ENCODE data around the gene PLEKHN1.
"Not testable (repeated sequence)": the region's sequence is repeated elsewhere in the genome, so short reads cannot be mapped to it uniquely, and the experiment has no call there.

PLEKHN1 gene

GRCh38 chr1:1014799-1015681, 48.8 kb downstream of the PLEKHN1 start:
- Histone ChIP-seq H3K36me3 (ENCODE audit: control insufficient read depth, insufficient read depth, low read length) (no peaks in the 10 kb centered on the region), H3K4me1 (ENCODE audit: control insufficient read depth, insufficient read depth, low read length) (no peaks in the 10 kb centered on the region), H3K4me3 (ENCODE audit: low read length) (no peak overlapping the region), H3K27me3 (ENCODE audit: control insufficient read depth, insufficient read depth, low read length) (no peaks in the 10 kb centered on the region), H3K9ac (ENCODE audit: low read length) (no peak overlapping the region), H3K27ac (ENCODE audit: low read depth, low read length) (no peak overlapping the region)

- H3K27me3 ChIP-seq (ENCODE audit: control insufficient read depth, insufficient read depth, low read length); H3K27ac ChIP-seq (ENCODE audit: low read depth, low read length); H3K4me3 ChIP-seq (ENCODE audit: low read length); H3K9ac ChIP-seq (ENCODE audit: low read length); H3K4me1 ChIP-seq (ENCODE audit: control insufficient read depth, insufficient read depth, low read length); H3K36me3 ChIP-seq (ENCODE audit: control insufficient read depth, insufficient read depth, low read length): not testable (repeated sequence)
Measured at GRCh38 chr1:1017397-1018320, 51.4 kb downstream of the PLEKHN1 start.

GRCh38 chr1:1018321-1018685, 52.0 kb downstream of the PLEKHN1 start:
- not testable (repeated sequence) for H3K27me3 ChIP-seq (ENCODE audit: control insufficient read depth, insufficient read depth, low read length); H3K4me1 ChIP-seq (ENCODE audit: control insufficient read depth, insufficient read depth, low read length); H3K27ac ChIP-seq (ENCODE audit: low read depth, low read length); H3K4me3 ChIP-seq (ENCODE audit: low read length); H3K9ac ChIP-seq (ENCODE audit: low read length); H3K36me3 ChIP-seq (ENCODE audit: control insufficient read depth, insufficient read depth, low read length)

- H3K36me3 ChIP-seq (ENCODE audit: control insufficient read depth, insufficient read depth, low read length), result no peaks in the 10 kb centered on the region
- no peak overlapping the region for H3K9ac ChIP-seq (ENCODE audit: low read length)
- H3K27ac ChIP-seq (ENCODE audit: low read depth, low read length), result peak overlapping the region; percentile 58
- no peaks in the 10 kb centered on the region for H3K27me3 ChIP-seq (ENCODE audit: control insufficient read depth, insufficient read depth, low read length)
- H3K4me3 ChIP-seq (ENCODE audit: low read length), result peak overlapping the region; percentile 52
- no peaks in the 10 kb centered on the region for H3K4me1 ChIP-seq (ENCODE audit: control insufficient read depth, insufficient read depth, low read length)
Measured at GRCh38 chr1:1019122-1019999, 53.1 kb downstream of the PLEKHN1 start.

- Histone ChIP-seq H3K27me3 (ENCODE audit: control insufficient read depth, insufficient read depth, low read length) (no peaks in the 10 kb centered on the region), H3K4me3 (ENCODE audit: low read length) (peak within 1 kb of the TSS; percentile 70), H3K36me3 (ENCODE audit: control insufficient read depth, insufficient read depth, low read length) (no peaks in the 10 kb centered on the region), H3K27ac (ENCODE audit: low read depth, low read length) (peak within 1 kb of the TSS; percentile 58), H3K4me1 (ENCODE audit: control insufficient read depth, insufficient read depth, low read length) (no peaks in the 10 kb centered on the region), H3K9ac (ENCODE audit: low read length) (no peak within 1 kb of the TSS)
Measured at GRCh38 chr1:1020000-1020404, 53.7 kb downstream of the PLEKHN1 start, which contains the start of gene AGRN. TSS of gene AGRN (plus strand) at chr1:1020120. CDS start at chr1:1020173, 53 bp downstream.

- Histone ChIP-seq H3K36me3 (ENCODE audit: control insufficient read depth, insufficient read depth, low read length) (no peaks in the 10 kb centered on the region), H3K4me3 (ENCODE audit: low read length) (peak overlapping the region; percentile 70)
Measured at GRCh38 chr1:1020415-1021009, 54.2 kb downstream of the PLEKHN1 start.

GRCh38 chr1:1021010-1021919, 55.0 kb downstream of the PLEKHN1 start:
- Histone ChIP-seq H3K27me3 (ENCODE audit: control insufficient read depth, insufficient read depth, low read length) (no peaks in the 10 kb centered on the region), H3K4me1 (ENCODE audit: control insufficient read depth, insufficient read depth, low read length) (no peaks in the 10 kb centered on the region), H3K36me3 (ENCODE audit: control insufficient read depth, insufficient read depth, low read length) (no peaks in the 10 kb centered on the region), H3K9ac (ENCODE audit: low read length) (no peak overlapping the region), H3K4me3 (ENCODE audit: low read length) (peak overlapping the region; percentile 52), H3K27ac (ENCODE audit: low read depth, low read length) (no peak overlapping the region)

More at GRCh38 chr1:1020415-1021009, 54.2 kb downstream of the PLEKHN1 start:
- Histone ChIP-seq H3K27ac (ENCODE audit: low read depth, low read length) (no peak overlapping the region), H3K4me1 (ENCODE audit: control insufficient read depth, insufficient read depth, low read length) (no peaks in the 10 kb centered on the region), H3K9ac (ENCODE audit: low read length) (no peak overlapping the region), H3K27me3 (ENCODE audit: control insufficient read depth, insufficient read depth, low read length) (no peaks in the 10 kb centered on the region)

- no peak overlapping the region for H3K9ac ChIP-seq (ENCODE audit: low read length)
- no peak overlapping the region for H3K4me3 ChIP-seq (ENCODE audit: low read length)
- no peak overlapping the region for H3K27ac ChIP-seq (ENCODE audit: low read depth, low read length)
- H3K36me3 ChIP-seq (ENCODE audit: control insufficient read depth, insufficient read depth, low read length), result no peaks in the 10 kb centered on the region
- H3K4me1 ChIP-seq (ENCODE audit: control insufficient read depth, insufficient read depth, low read length), result no peaks in the 10 kb centered on the region
- no peaks in the 10 kb centered on the region for H3K27me3 ChIP-seq (ENCODE audit: control insufficient read depth, insufficient read depth, low read length)
Measured at GRCh38 chr1:1021920-1022259, 55.6 kb downstream of the PLEKHN1 start.

- no peak overlapping the region for H3K4me3 ChIP-seq (ENCODE audit: low read length)
- no peaks in the 10 kb centered on the region for H3K4me1 ChIP-seq (ENCODE audit: control insufficient read depth, insufficient read depth, low read length)
- H3K36me3 ChIP-seq (ENCODE audit: control insufficient read depth, insufficient read depth, low read length), result no peaks in the 10 kb centered on the region
- no peak overlapping the region for H3K27ac ChIP-seq (ENCODE audit: low read depth, low read length)
- H3K9ac ChIP-seq (ENCODE audit: low read length), result no peak overlapping the region
- H3K27me3 ChIP-seq (ENCODE audit: control insufficient read depth, insufficient read depth, low read length), result no peaks in the 10 kb centered on the region
Measured at GRCh38 chr1:1022302-1023009, 56.2 kb downstream of the PLEKHN1 start.

GRCh38 chr1:1023700-1024099, 57.4 kb downstream of the PLEKHN1 start:
- Histone ChIP-seq H3K9ac (ENCODE audit: low read length) (no peak overlapping the region), H3K4me3 (ENCODE audit: low read length) (no peak overlapping the region), H3K27ac (ENCODE audit: low read depth, low read length) (no peak overlapping the region), H3K4me1 (ENCODE audit: control insufficient read depth, insufficient read depth, low read length) (no peaks in the 10 kb centered on the region), H3K27me3 (ENCODE audit: control insufficient read depth, insufficient read depth, low read length) (no peaks in the 10 kb centered on the region), H3K36me3 (ENCODE audit: control insufficient read depth, insufficient read depth, low read length) (no peaks in the 10 kb centered on the region)
